Colonic mucosa (tissue), 4 donors: ENCODE measurements around the gene NPPA. TPM values are rescaled to one million over a fixed set of nuclear protein-coding genes. Genes with fewer than 3 reads are reported as not detected.

Source experiments
- DNase-seq: peaks from one replicate; pipeline ENCODE4 v3.0.0-alpha.2; 2020
- H3K27ac ChIP-seq: fragments of 200-600 bp; one replicate; pipeline ENCODE4 v1.8.0; 2021
- H3K27me3 ChIP-seq: fragments of 200-600 bp; one replicate; pipeline ENCODE4 v1.8.0; 2021
- H3K36me3 ChIP-seq: fragments of 200-600 bp; one replicate; pipeline ENCODE4 v1.8.0; 2021
- H3K4me1 ChIP-seq: fragments of 200-600 bp; one replicate; pipeline ENCODE4 v1.8.0; 2021; ENCODE audit warnings: mild to moderate bottlenecking
- H3K4me3 ChIP-seq: fragments of 200-600 bp; one replicate; pipeline ENCODE4 v1.8.0; 2021
- H3K9ac ChIP-seq, 2 donors: one replicate each; pipeline ENCODE4 v1.7.0; 2013; ENCODE audit warnings: control low read depth in 2 of 2, low read depth in 2 of 2, low read length in 2 of 2
- H3K9me3 ChIP-seq: fragments of 200-600 bp; one replicate; pipeline ENCODE4 v1.8.0; 2021
- intact Hi-C: fragments of 100-400 bp; cut with DNase I; formaldehyde crosslinking; loops from one replicate; pipeline ENCODE4 v1.14.1; 2022
- total RNA-seq, 2 donors: library from RNA; stranded (reverse); fragmentation: NEBNext Ultra II Directional in 1 of 2; extraction: Animal tissue kit (Norgen Biotek cat#: 25700) in 1 of 2; gene quantifications; one replicate each; pipeline ENCODE4 v1.2.1, GENCODE V29; 2021
- TF ChIP-seq, protein P1 (sequence below): fragments of 200-600 bp; IDR thresholded peaks from one replicate; pipeline ENCODE4 v1.8.0; 2022; ENCODE audit warnings: antibody characterized with exemption, mild to moderate bottlenecking
- donor health status: healthy.
- donor health status: DM: no; HTN: no; CAD: no.
- donor health status: DM: no; HTN: no; CAD: no.

The NPPA gene
- total RNA-seq, 2 donors from 2014 or later = 3.1 TPM; not detected in 1

DNA sequence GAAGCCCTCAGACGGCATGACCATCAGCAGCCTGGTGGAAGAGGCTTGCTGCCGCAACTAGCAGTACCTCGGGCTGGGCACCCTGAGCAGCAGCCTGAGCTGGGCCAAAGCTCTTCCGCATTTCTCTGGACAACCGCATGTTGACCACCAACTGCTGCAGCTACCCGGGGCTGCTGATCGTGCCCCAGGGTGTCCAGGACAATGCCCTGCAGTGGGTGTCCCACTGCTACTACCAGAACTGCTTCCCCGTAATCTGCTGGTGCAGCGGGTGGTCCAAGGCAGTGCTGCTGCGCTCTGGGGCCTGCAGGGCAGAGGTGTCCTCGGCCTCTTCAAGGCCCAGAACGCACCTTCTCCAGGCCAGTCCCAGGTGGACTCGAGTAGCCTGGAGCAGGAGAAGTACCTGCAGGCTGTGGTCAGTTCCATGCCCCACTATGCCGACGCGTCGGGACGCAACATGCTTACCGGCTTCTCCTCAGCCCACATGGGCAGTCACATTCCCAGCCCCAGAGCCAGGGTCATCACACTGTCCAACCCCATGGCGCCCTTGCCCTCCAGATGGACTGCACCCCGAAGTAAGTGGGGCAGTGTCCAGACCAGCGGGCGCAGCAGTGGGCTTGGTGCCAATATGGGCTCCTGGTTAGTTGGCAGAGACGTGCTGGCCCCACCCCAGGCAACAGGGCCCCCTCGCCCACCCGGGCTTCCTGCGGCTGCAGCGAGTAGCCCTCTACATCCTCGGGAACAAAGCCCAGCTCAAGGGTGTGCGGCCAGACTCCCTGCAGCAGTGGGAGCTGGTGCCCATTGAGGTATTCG, 30.7 kb upstream of the NPPA start:
- Histone ChIP-seq H3K4me3 (no peak overlapping the region), H3K36me3 (no peaks in the 10 kb centered on the region), H3K27ac (no peak overlapping the region), H3K9ac (no peak overlapping the region), H3K27me3 (no peaks in the 10 kb centered on the region), H3K4me1 (no peaks in the 10 kb centered on the region), H3K9me3 (no peaks in the 10 kb centered on the region)
- DNase-seq = no peak
- TF ChIP-seq, protein P1, sequence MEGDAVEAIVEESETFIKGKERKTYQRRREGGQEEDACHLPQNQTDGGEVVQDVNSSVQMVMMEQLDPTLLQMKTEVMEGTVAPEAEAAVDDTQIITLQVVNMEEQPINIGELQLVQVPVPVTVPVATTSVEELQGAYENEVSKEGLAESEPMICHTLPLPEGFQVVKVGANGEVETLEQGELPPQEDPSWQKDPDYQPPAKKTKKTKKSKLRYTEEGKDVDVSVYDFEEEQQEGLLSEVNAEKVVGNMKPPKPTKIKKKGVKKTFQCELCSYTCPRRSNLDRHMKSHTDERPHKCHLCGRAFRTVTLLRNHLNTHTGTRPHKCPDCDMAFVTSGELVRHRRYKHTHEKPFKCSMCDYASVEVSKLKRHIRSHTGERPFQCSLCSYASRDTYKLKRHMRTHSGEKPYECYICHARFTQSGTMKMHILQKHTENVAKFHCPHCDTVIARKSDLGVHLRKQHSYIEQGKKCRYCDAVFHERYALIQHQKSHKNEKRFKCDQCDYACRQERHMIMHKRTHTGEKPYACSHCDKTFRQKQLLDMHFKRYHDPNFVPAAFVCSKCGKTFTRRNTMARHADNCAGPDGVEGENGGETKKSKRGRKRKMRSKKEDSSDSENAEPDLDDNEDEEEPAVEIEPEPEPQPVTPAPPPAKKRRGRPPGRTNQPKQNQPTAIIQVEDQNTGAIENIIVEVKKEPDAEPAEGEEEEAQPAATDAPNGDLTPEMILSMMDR = no peak
- intact Hi-C loops = no loop called here

DNA sequence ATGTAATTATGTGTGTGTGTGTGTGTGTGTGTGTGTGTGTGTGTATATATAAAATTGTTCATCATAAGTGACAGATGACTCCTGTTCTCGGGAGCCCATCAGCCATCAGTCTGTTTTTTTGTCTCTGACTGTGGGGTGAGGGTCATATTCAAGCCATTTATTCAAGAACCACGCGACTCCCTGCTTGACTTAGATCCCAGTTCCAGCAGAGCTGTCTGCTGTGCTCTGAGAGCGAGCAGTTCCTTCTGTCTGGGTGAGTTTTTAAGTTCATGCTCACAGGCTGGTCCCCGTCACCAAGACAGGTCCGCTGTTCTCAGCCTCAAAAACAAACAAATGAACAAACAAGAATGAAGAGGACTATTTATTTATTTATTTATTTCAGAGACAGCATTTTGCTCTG, 29.5 kb upstream of the NPPA start:
- no peak overlapping the region for H3K9ac ChIP-seq
- intact Hi-C loops = no loop called here
- no peak overlapping the region for H3K27ac ChIP-seq
- DNase-seq = no peak
- H3K4me1 ChIP-seq = no peaks in the 10 kb centered on the region
- H3K4me3 ChIP-seq = no peak overlapping the region
- H3K27me3 ChIP-seq = no peaks in the 10 kb centered on the region
- no peaks in the 10 kb centered on the region for H3K9me3 ChIP-seq
- no peaks in the 10 kb centered on the region for H3K36me3 ChIP-seq
- TF ChIP-seq, protein P1 = no peak

DNA sequence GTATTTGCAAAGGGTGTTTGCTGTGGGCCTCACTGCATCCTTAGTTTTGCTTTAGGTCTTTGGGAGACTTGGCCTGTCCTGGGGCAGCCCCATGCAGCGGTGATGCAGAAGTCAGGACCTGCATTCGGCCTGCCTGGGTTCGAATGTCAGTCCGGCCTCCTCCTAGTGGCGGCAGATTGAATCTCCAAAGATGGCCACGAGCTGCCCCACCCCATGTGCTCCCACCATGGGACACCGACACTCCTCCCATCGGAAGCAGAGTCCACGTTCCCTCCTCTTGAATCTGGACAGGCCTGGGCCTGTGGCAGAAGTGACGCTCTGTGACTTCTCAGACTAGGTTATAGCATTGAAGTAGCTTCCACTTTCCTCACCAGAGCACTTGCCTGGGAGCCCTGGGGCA, 27.5 kb upstream of the NPPA start:
- no peaks in the 10 kb centered on the region for H3K27me3 ChIP-seq

GRCh38 chr1:11874624-11875023, 27.0 kb upstream of the NPPA start:
- Histone ChIP-seq H3K9me3 (no peaks in the 10 kb centered on the region), H3K9ac (no peak overlapping the region), H3K36me3 (no peaks in the 10 kb centered on the region), H3K4me3 (no peak overlapping the region), H3K27me3 (no peaks in the 10 kb centered on the region), H3K27ac (no peak overlapping the region), H3K4me1 (no peaks in the 10 kb centered on the region)
- TF ChIP-seq, protein P1 = no peak
- DNase-seq = no peak
- intact Hi-C loops = no loop called here

More for the DNA sequence above, 27.5 kb upstream of the NPPA start:
- Histone ChIP-seq H3K36me3 (no peaks in the 10 kb centered on the region), H3K4me1 (no peaks in the 10 kb centered on the region), H3K27ac (no peak overlapping the region), H3K4me3 (no peak overlapping the region), H3K9ac (no peak overlapping the region), H3K9me3 (no peaks in the 10 kb centered on the region)
- intact Hi-C loops = no loop called here
- TF ChIP-seq, protein P1 = no peak
- DNase-seq = no peak

DNA sequence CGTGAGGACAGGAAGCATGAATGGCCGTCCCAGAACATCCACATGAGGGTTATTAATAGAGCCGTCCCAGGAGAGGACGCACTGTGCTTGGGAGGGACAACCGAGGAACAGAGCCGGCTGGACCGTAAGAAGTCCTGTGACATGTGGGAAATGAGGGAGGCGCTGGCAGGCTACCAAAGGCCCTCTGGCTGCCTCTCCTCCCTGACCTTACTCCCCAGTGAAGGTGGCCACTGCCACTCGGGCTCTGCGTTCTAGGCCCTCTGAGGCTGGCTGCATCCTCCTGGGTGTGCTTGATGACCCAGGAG, 26.6 kb upstream of the NPPA start:
- no peaks in the 10 kb centered on the region for H3K9me3 ChIP-seq
- no peaks in the 10 kb centered on the region for H3K36me3 ChIP-seq
- no peak overlapping the region for H3K27ac ChIP-seq
- no peaks in the 10 kb centered on the region for H3K27me3 ChIP-seq
- no peak for DNase-seq
- H3K9ac ChIP-seq = no peak overlapping the region
- intact Hi-C loops = no loop called here
- H3K4me1 ChIP-seq = no peaks in the 10 kb centered on the region
- H3K4me3 ChIP-seq = no peak overlapping the region
- TF ChIP-seq, protein P1 = no peak
